Suprapubic skin (tissue), 4 donors: ENCODE results near the gene PLEKHA3. TPM values are rescaled to one million over a fixed set of nuclear protein-coding genes. Genes with fewer than 3 reads are reported as not detected.

ENCODE experiments used
- DNase-seq, 2 donors: peaks; one replicate each; pipeline ENCODE4 v3.0.0-alpha.2; 2019; ENCODE audit warnings: low spot score in 2 of 2
- H3K27ac ChIP-seq: fragments of 200-600 bp; sonication (generic); one replicate; pipeline ENCODE4 v1.5.1; 2019
- H3K27me3 ChIP-seq: fragments of 200-600 bp; sonication (generic); one replicate; pipeline ENCODE4 v1.5.1; 2019
- H3K36me3 ChIP-seq: fragments of 200-600 bp; sonication (generic); one replicate; pipeline ENCODE4 v1.5.1; 2019
- H3K4me1 ChIP-seq: fragments of 200-600 bp; sonication (generic); one replicate; pipeline ENCODE4 v1.5.1; 2019
- H3K4me3 ChIP-seq: fragments of 200-600 bp; sonication (generic); one replicate; pipeline ENCODE4 v1.5.1; 2019; ENCODE audit warnings: mild to moderate bottlenecking
- H3K9me3 ChIP-seq: fragments of 200-600 bp; sonication (generic); one replicate; pipeline ENCODE4 v1.5.1; 2019
- CTCF ChIP-seq, 2 donors: fragments of 200-600 bp in 1 of 2; fragments of 450-650 bp in 1 of 2; sonication (generic) in 1 of 2; IDR thresholded peaks; one replicate each; pipeline ENCODE4 v1.5.1; 2016 to 2019; ENCODE audit warnings: antibody characterized with exemption in 2 of 2, mild to moderate bottlenecking in 1 of 2, moderate library complexity in 1 of 2
- EP300 ChIP-seq: sonication (generic); formaldehyde crosslinking; IDR thresholded peaks from one replicate; pipeline ENCODE4 v1.6.1; 2017; ENCODE audit warnings: antibody characterized with exemption
- POLR2A ChIP-seq, 2 donors: fragments of 450-650 bp; IDR thresholded peaks; one replicate each; pipeline ENCODE4 v1.6.1; 2017; ENCODE audit warnings: antibody characterized with exemption in 2 of 2, mild to moderate bottlenecking in 2 of 2, moderate library complexity in 2 of 2
- POLR2AphosphoS5 ChIP-seq, 3 donors: sonication (generic); formaldehyde crosslinking; IDR thresholded peaks; one replicate each; pipeline ENCODE4 v1.6.1; 2017; ENCODE audit warnings: antibody characterized with exemption in 3 of 3
- WGBS: methylation state at CpG from one replicate; pipeline ENCODE4 v1.1.5; 2018; 5-methylcytosine and 5-hydroxymethylcytosine counted together
- total RNA-seq, 4 donors: library from RNA; depleted of rRNA; stranded (reverse); fragments of >200 nt; gene quantifications; one replicate each; pipeline ENCODE4 v1.1.0, GENCODE V29; 2016

The PLEKHA3 gene
- total RNA-seq, 4 donors from 2014 or later: 2.9 to 7.7 (median 5.8) TPM

GRCh38 chr2:178449700-178450523, 30.3 kb upstream of the PLEKHA3 start:
- Histone ChIP-seq H3K4me3 (peak overlapping the region; percentile 99), H3K36me3 (peaks cover 23% of the 10 kb centered on the region), H3K27me3 (no peaks in the 10 kb centered on the region), H3K27ac (peak overlapping the region; percentile 100), H3K9me3 (no peaks in the 10 kb centered on the region), H3K4me1 (peaks cover 32% of the 10 kb centered on the region)
- WGBS: 7% methylated on average over 18 of the region's 18 CpGs
- TF ChIP-seq EP300 (no peak), POLR2A (IDR thresholded peaks at IDR 0.05) (no peak)
- DNase-seq: no peak

DNA sequence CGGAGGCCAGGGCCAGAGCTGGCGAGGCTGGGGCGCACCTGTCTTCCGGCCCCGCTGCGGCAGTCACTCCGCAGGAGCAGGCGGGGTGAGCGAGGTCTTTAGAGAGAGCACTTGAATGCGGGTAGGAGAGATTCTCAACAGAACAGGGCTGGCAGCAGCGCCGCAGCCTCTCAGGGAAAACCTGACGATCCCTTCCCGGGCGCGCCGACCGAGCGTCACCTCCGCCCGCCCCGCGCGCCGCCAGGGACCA, 29.8 kb upstream of the PLEKHA3 start:
- Histone ChIP-seq H3K4me3 (peak overlapping the region; percentile 99), H3K27me3 (no peaks in the 10 kb centered on the region), H3K9me3 (no peaks in the 10 kb centered on the region), H3K27ac (peak overlapping the region; percentile 100), H3K4me1 (peaks cover 32% of the 10 kb centered on the region), H3K36me3 (peaks cover 19% of the 10 kb centered on the region)
- peak in 1 of 2 donors; percentile 86 for DNase-seq
- 0% methylated on average over 1 of the region's 25 CpGs for WGBS
- TF ChIP-seq POLR2AphosphoS5 (IDR thresholded peaks at IDR 0.05): no peak
- no peak for TF ChIP-seq EP300
- no peak for TF ChIP-seq CTCF (IDR thresholded peaks at IDR 0.05)
- no peak for TF ChIP-seq POLR2A (IDR thresholded peaks at IDR 0.05)

GRCh38 chr2:178450774-178451525, 29.3 kb upstream of the PLEKHA3 start, which contains the start of the genes PJVK and PRKRA:
PJVK (plus strand) TSS chr2:178451378; CDS start chr2:178453410, 2,032 bp downstream.
PRKRA (minus strand) TSS chr2:178451175; CDS start chr2:178451030, 145 bp downstream.
- DNase-seq: peak; percentile 97 to 98
- TF ChIP-seq POLR2AphosphoS5 (IDR thresholded peaks at IDR 0.05): peak; percentile 38 to 77 (median 65)
- TF ChIP-seq POLR2A (IDR thresholded peaks at IDR 0.05): peak; percentile 66 to 72
- no peak for TF ChIP-seq CTCF (IDR thresholded peaks at IDR 0.05)
- peak within 1 kb of the TSS; percentile 99 for H3K4me3 ChIP-seq
- no peaks in the 10 kb centered on the region for H3K27me3 ChIP-seq
- 7% methylated on average over 11 of the region's 76 CpGs for WGBS
- H3K4me1 ChIP-seq: peaks cover 32% of the 10 kb centered on the region
- H3K27ac ChIP-seq: peak within 1 kb of the TSS; percentile 100
- H3K36me3 ChIP-seq: peaks cover 14% of the 10 kb centered on the region
- H3K9me3 ChIP-seq: no peaks in the 10 kb centered on the region

DNA sequence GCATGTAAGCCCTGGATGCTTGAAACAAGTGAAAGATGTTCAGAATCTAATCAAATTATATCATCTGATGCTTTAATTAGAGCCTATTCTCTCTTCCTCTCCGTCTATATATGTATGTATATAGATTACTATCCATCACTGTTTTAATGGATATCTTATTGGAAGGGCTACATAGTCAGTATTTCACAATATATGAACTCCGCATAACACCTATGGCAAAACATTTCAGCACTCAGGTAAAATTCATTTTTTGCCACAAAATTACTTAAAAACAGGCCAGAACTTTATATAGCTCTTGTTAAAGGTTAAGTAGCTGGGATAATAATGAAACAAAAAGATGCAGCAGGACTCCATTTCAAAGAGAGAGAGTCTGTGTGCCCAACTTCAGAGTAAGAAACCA, 27.9 kb upstream of the PLEKHA3 start:
- peaks cover 32% of the 10 kb centered on the region for H3K4me1 ChIP-seq
- whole genome bisulfite sequencing: 91% methylated on average over 2 of the region's 2 CpGs
- TF ChIP-seq CTCF (IDR thresholded peaks at IDR 0.05) (no peak), POLR2AphosphoS5 (IDR thresholded peaks at IDR 0.05) (no peak), POLR2A (IDR thresholded peaks at IDR 0.05) (no peak), EP300 (no peak)
- peak overlapping the region; percentile 99 for H3K4me3 ChIP-seq
- peaks cover 8% of the 10 kb centered on the region for H3K36me3 ChIP-seq
- no peak for DNase-seq
- no peaks in the 10 kb centered on the region for H3K27me3 ChIP-seq
- no peaks in the 10 kb centered on the region for H3K9me3 ChIP-seq
- peak overlapping the region; percentile 100 for H3K27ac ChIP-seq

- 65% methylated on average over 5 of the region's 5 CpGs for WGBS
These were observed 27.4 kb upstream of the PLEKHA3 start for GRCh38 chr2:178452870-178453269.

DNA sequence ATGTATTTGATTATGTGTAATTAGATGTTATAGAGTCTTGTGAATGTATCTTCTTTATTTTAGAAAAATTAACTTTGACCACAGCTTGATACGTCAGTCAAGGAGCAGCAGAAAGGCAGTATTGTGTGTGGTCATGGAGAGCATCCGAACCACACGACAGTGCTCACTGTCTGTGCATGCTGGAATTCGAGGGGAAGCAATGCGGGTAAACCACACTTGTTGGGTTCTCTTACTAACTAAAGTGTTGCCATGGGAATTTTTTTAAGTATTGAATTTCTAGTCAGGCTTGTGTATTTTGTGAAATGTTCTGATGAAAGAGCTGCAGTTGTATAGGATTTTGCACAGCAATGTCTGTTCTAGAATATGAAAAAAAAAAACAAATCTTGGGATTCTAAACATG, 24.3 kb upstream of the PLEKHA3 start:
- H3K27ac ChIP-seq: no peak overlapping the region
- no peaks in the 10 kb centered on the region for H3K9me3 ChIP-seq
- DNase-seq: no peak
- no peaks in the 10 kb centered on the region for H3K36me3 ChIP-seq
- H3K4me3 ChIP-seq: no peak overlapping the region
- peaks cover 8% of the 10 kb centered on the region for H3K4me1 ChIP-seq
- H3K27me3 ChIP-seq: no peaks in the 10 kb centered on the region
- no peak for TF ChIP-seq POLR2A (IDR thresholded peaks at IDR 0.05)
- TF ChIP-seq EP300: no peak
- 89% methylated on average over 5 of the region's 5 CpGs for WGBS

More at GRCh38 chr2:178452870-178453269, 27.4 kb upstream of the PLEKHA3 start:
- no peak for DNase-seq
- TF ChIP-seq POLR2AphosphoS5 (IDR thresholded peaks at IDR 0.05) (no peak), EP300 (no peak)
- Histone ChIP-seq H3K27me3 (no peaks in the 10 kb centered on the region), H3K36me3 (peaks cover 7% of the 10 kb centered on the region), H3K27ac (no peak overlapping the region), H3K9me3 (no peaks in the 10 kb centered on the region), H3K4me3 (no peak overlapping the region), H3K4me1 (peaks cover 32% of the 10 kb centered on the region)
